Measurements from ENCODE around the gene ZCCHC14. TPM values are rescaled to one million over a fixed set of nuclear protein-coding genes. Genes with fewer than 3 reads are reported as not detected.

ZCCHC14 gene
- total RNA-seq = 5.8 and 9.1 TPM in 2 replicates

GRCh38 chr16:87492721-87493607, at the start of gene ZCCHC14:
TSS of gene ZCCHC14 (minus strand) at chr16:87493024. CDS start at chr16:87492238, 786 bp downstream.
- DNase-seq (ENCODE audit: low read depth in 2 of 2) = peak; percentile 95 to 99

GRCh38 chr16:87541872-87542234, 49.0 kb upstream of the ZCCHC14 start:
- no peak for DNase-seq (ENCODE audit: low read depth in 2 of 2)

GRCh38 chr16:87541147-87541871, 48.5 kb upstream of the ZCCHC14 start:
- no peak for DNase-seq (ENCODE audit: low read depth in 2 of 2)

- DNase-seq (ENCODE audit: low read depth in 2 of 2) = no peak
Measured at GRCh38 chr16:87540897-87541146, 48.0 kb upstream of the ZCCHC14 start.

GRCh38 chr16:87540072-87540896, 47.5 kb upstream of the ZCCHC14 start:
- DNase-seq (ENCODE audit: low read depth in 2 of 2) = no peak

- DNase-seq (ENCODE audit: low read depth in 2 of 2) = no peak
Measured at GRCh38 chr16:87539113-87539512, 46.3 kb upstream of the ZCCHC14 start.

GRCh38 chr16:87538594-87538993, 45.8 kb upstream of the ZCCHC14 start:
- DNase-seq (ENCODE audit: low read depth in 2 of 2) = peak in 1 of 2 donors; percentile 43

GRCh38 chr16:87538160-87538559, 45.3 kb upstream of the ZCCHC14 start:
- DNase-seq (ENCODE audit: low read depth in 2 of 2) = no peak

- no peak for DNase-seq (ENCODE audit: low read depth in 2 of 2)
Measured at GRCh38 chr16:87536795-87537142, 43.9 kb upstream of the ZCCHC14 start.

- peak in 1 of 2 donors; percentile 47 for DNase-seq (ENCODE audit: low read depth in 2 of 2)
Measured at GRCh38 chr16:87535855-87536794, 43.3 kb upstream of the ZCCHC14 start.

GRCh38 chr16:87535457-87535854, 42.6 kb upstream of the ZCCHC14 start:
- DNase-seq (ENCODE audit: low read depth in 2 of 2) = no peak

- DNase-seq (ENCODE audit: low read depth in 2 of 2) = no peak
Measured at GRCh38 chr16:87534751-87535150, 41.9 kb upstream of the ZCCHC14 start.

GRCh38 chr16:87534030-87534653, 41.3 kb upstream of the ZCCHC14 start:
- DNase-seq (ENCODE audit: low read depth in 2 of 2) = no peak

GRCh38 chr16:87533061-87533460, 40.2 kb upstream of the ZCCHC14 start:
- no peak for DNase-seq (ENCODE audit: low read depth in 2 of 2)

GRCh38 chr16:87531418-87531817, 38.6 kb upstream of the ZCCHC14 start:
- no peak for DNase-seq (ENCODE audit: low read depth in 2 of 2)

- no peak for DNase-seq (ENCODE audit: low read depth in 2 of 2)
Measured at GRCh38 chr16:87528690-87529579, 36.1 kb upstream of the ZCCHC14 start.

GRCh38 chr16:87527055-87527724, 34.4 kb upstream of the ZCCHC14 start:
- DNase-seq (ENCODE audit: low read depth in 2 of 2) = no peak

- no peak for DNase-seq (ENCODE audit: low read depth in 2 of 2)
Measured at GRCh38 chr16:87526238-87526947, 33.6 kb upstream of the ZCCHC14 start.

Data from dermis microvascular lymphatic vessel endothelial cell (primary cell).